ENCODE measurements around the gene CDC42BPG.
A peak's percentile ranks its signal among the peaks of the same experiment; 100 is the strongest.

Gene CDC42BPG

DNA sequence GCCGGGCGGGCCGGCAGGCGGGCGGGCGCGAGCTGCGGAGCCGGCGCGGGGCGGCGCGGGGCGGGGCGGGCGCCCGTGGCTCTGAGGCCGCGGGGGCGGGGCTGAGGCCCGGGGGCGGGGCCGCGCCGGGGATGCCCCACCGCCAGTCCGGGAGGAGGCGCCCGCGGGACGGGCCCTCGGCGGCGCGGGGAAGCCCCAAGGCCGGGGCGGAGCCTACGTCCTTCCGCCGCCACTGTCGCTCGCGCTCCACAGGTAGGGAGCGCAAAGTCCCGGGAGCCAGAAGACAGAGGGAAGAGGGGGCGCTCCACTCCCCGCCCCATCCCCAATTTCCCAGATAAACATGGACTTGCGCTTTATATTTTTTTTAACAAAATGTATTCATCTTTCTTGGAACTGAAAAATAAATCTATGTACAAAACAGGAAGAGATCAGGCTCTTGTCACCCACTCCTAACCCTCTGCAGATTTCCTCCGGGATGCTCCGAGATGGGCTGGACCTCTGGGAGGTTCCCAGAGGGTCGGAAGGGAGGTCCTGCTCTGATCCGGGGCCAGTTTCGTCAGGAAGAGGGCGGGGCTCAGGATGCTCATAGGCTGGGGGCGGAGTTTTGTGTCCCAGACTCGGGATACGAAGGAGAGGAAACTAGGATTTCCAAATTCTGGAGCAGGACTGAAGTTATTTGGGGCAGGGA, 41.2 kb downstream of the CDC42BPG start, which contains the start of gene MAP4K2:
Gene MAP4K2 (minus strand): TSS at position 57 of the 688 bp plus-strand sequence. CDS start 65 bp downstream, outside the sequence.
- DNase-seq, result peak; percentile 88

DNA sequence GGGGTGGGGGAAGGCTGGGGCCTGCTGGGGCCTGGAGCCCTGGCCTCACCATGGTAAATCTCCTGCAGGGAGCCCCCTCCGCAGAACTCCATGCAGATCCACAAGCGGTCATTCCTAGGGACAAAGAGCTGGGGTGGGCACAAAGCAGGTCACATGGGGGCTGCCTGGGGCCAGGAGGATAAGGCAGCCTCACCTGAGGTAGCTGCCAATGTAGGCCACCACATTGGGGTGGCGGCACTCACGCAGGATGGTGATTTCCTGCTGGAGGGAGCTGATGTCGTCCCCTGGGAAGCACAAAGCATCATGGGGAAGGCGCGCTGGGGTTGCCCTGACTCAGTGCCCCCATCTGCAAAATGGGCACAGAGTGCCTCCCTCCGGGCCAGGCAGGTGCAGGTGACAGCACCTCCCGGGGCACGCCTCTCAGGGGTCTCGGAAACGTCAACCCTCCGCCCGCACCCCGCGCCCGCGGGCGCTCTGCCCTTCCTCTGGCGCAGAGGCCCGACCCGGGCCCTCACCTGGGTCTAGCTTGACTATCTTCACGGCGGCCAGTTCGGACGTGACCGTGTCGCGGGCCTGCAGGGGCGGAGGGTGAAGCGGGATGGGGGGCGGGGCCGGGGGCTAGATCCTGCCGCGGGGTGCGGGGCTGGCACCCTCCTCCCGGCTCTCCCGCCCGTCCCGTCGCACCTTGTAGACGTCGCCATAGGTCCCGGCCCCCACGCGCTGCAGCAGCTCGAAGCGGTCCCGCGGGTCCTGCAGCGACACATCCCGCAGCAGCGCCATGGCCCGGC, 41.9 kb downstream of the CDC42BPG start:
- peak; percentile 32 for DNase-seq

- no peak for DNase-seq
These were observed 42.7 kb downstream of the CDC42BPG start for GRCh38 chr11:64801561-64802369.

DNA sequence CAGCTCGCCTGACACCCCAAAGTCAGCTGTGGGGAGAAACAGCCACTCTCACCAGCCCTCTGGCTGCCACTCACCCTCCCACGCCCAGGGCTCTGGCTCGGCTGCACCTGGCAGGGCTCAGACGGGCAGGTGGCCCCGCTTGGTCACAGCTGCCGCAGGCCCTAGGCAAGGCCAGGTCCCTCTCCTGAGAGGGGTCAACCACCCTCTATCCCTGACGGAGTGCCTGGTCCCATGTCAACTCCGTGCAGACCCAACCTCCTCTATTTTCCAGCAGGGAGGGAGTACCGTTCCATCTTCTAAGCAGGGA, 43.3 kb downstream of the CDC42BPG start:
- DNase-seq, result no peak

GRCh38 chr11:64800303-64801157, 43.9 kb downstream of the CDC42BPG start:
- DNase-seq, result no peak

GRCh38 chr11:64799623-64800302, 44.7 kb downstream of the CDC42BPG start:
- no peak for DNase-seq

- DNase-seq, result no peak
These were observed 45.2 kb downstream of the CDC42BPG start for GRCh38 chr11:64799256-64799622.

GRCh38 chr11:64796757-64797541, 47.5 kb downstream of the CDC42BPG start:
- DNase-seq, result no peak

- DNase-seq, result no peak
These were observed 48.3 kb downstream of the CDC42BPG start for GRCh38 chr11:64796047-64796756.

- no peak for DNase-seq
These were observed 49.9 kb downstream of the CDC42BPG start for GRCh38 chr11:64794526-64794925.

GRCh38 chr11:64793271-64794160, 50.9 kb downstream of the CDC42BPG start:
- no peak for DNase-seq

GRCh38 chr11:64792482-64792881, 52.0 kb downstream of the CDC42BPG start:
- DNase-seq, result no peak

GRCh38 chr11:64791781-64792291, 52.6 kb downstream of the CDC42BPG start:
- no peak for DNase-seq

- DNase-seq, result no peak
These were observed 54.0 kb downstream of the CDC42BPG start for GRCh38 chr11:64790205-64791095.

DNA sequence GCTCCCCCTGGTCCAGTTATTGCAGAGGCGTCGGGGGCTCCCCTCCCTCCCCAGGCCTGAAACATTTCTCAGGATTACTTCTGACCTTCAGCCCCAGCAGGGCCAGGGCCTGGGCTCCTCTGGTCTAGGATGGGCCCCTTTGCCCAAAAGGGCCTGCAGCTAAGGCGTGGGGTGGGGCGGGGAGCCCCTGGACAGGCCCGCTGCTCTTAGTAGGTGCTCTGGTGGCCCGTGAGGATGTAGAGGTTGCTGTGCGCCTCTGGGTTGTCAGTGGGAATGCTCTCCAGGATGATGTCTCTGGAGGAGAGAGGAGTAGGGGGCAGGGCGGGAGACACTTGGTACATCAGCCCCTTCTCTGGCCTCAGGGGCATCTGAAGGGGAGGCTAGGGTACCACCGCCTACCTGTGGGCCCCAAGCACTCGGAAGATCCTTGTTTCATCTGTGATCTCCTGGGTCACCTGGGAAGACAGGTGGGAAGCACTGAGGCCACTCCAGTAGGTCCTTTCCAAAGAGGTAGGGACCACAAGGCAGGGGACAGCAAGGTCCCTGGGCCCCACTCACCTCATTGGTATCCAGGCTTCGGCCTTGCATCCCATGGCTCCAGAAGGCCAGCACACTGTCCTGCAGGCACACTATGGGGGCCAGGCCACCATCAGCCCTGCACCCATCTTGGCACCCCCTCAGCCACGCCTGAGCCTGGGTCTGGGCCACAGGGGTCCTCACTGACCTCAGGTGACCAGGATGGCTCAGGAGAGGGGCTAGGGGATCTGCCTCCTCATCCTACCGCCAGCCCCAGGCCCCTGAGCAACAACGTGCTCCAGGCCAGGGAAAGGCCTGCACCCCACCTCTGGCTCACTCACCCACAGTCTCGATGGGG, 54.9 kb downstream of the CDC42BPG start:
- no peak for DNase-seq

DNA sequence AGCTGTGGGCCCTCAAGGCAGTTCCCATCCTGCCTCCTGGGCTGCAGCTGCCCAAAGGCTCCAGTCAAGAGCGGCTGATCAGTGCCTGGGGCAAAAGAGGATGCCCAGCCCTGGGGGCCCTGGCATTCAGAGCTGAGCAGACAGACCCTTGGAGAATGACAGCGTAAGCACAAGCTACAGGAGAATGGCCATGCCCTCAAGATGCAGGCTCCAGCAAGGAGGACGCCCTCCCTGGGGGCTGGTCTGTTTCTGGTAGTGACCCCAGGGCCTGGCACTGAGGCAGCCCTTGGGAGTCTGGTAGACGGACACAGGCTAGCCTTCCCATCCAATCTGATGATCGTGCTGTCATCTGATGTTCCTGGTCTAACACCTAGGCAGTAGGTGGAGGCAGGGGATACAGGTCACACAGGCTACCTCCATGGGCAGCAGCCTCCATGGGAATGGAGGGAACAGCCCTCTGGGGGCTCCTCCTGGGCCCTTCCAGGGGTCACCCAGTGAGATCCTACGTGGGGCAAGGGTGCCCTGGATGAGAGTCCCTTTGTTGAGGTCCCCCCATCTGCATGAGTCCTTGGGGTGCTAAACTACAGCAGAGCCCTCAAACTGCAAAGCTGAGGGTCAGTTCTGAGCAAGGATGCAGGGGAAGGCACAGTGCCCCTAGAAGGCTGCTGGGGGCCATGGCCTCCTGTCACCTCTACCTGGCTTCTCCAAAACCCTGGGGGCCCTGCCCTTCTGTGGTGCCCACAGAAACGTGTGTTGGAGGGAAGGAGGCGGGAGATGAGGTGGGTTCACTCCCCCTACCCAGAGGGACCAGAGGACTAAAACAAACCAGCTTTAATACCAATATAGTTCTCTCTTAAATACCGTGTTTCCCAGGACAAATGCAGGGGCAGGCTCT, 55.9 kb downstream of the CDC42BPG start:
- DNase-seq, result no peak
